Ishikawa (cell line): Measurements from ENCODE around the gene NAALADL1.

Source experiments
- CEBPB ChIP-seq: IDR thresholded peaks from 2 replicates; pipeline ENCODE4 v1.6.1; 2012
- EP300 ChIP-seq: IDR thresholded peaks from 2 replicates; pipeline ENCODE4 v1.6.1; 2012; ENCODE audit warnings: borderline replicate concordance
- YY1 ChIP-seq: IDR thresholded peaks from 2 replicates; pipeline ENCODE4 v1.6.1; 2012; ENCODE audit warnings: low read depth

- TF ChIP-seq CEBPB (no peak), YY1 (no peak), EP300 (peak; percentile 22; the same call in 1 of the 2 replicates)
These were observed 30.9 kb downstream of the NAALADL1 start, which contains the start of gene SNX15 for GRCh38 chr11:65027213-65028067.
